HEK293 (cell line): ENCODE measurements around the gene S100A3.
"Not testable (repeated sequence)": the region's sequence is repeated elsewhere in the genome, so short reads cannot be mapped to it uniquely, and the experiment has no call there.

ENCODE experiments used
- ZBTB20 ChIP-seq: fragments of 450-650 bp; formaldehyde crosslinking; IDR thresholded peaks from 2 replicates; pipeline ENCODE4 v1.5.1; 2016; ENCODE audit warnings: missing biosample characterization, missing genetic modification characterization
- ZNF138 ChIP-seq: fragments of 450-650 bp; formaldehyde crosslinking; IDR thresholded peaks from 2 replicates; pipeline ENCODE4 v1.5.1; 2016; ENCODE audit warnings: missing biosample characterization, missing genetic modification characterization, borderline replicate concordance
- TF ChIP-seq, protein P1 (sequence below): fragments of 450-650 bp; formaldehyde crosslinking; conservative IDR thresholded peaks from 2 replicates; pipeline ENCODE4 v1.5.1; 2016; ENCODE audit warnings: low read depth, missing biosample characterization, missing genetic modification characterization
- TF ChIP-seq, protein P2 (sequence below): fragments of 450-650 bp; formaldehyde crosslinking; IDR thresholded peaks from 2 replicates; pipeline ENCODE4 v1.5.1; 2016; ENCODE audit warnings: missing biosample characterization, missing genetic modification characterization

DNA sequence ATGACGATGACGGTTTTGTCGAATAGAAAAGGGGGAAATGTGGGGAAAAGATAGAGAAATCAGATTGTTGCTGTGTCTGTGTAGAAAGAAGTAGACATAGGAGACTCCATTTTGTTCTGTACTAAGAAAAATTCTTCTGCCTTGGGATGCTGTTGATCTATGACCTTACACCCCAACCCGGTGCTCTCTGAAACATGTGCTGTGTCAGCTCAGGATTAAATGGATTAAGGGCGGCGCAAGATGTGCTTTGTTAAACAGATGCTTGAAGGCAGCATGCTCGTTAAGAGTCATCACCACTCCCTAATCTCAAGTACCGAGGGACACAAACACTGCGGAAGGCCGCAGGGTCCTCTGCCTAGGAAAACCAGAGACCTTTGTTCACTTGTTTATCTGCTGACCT, 26.4 kb upstream of the S100A3 start:
- TF ChIP-seq, protein P1, sequence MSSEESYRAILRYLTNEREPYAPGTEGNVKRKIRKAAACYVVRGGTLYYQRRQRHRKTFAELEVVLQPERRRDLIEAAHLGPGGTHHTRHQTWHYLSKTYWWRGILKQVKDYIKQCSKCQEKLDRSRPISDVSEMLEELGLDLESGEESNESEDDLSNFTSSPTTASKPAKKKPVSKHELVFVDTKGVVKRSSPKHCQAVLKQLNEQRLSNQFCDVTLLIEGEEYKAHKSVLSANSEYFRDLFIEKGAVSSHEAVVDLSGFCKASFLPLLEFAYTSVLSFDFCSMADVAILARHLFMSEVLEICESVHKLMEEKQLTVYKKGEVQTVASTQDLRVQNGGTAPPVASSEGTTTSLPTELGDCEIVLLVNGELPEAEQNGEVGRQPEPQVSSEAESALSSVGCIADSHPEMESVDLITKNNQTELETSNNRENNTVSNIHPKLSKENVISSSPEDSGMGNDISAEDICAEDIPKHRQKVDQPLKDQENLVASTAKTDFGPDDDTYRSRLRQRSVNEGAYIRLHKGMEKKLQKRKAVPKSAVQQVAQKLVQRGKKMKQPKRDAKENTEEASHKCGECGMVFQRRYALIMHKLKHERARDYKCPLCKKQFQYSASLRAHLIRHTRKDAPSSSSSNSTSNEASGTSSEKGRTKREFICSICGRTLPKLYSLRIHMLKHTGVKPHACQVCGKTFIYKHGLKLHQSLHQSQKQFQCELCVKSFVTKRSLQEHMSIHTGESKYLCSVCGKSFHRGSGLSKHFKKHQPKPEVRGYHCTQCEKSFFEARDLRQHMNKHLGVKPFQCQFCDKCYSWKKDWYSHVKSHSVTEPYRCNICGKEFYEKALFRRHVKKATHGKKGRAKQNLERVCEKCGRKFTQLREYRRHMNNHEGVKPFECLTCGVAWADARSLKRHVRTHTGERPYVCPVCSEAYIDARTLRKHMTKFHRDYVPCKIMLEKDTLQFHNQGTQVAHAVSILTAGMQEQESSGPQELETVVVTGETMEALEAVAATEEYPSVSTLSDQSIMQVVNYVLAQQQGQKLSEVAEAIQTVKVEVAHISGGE, result not testable (repeated sequence)
- TF ChIP-seq, protein P2, sequence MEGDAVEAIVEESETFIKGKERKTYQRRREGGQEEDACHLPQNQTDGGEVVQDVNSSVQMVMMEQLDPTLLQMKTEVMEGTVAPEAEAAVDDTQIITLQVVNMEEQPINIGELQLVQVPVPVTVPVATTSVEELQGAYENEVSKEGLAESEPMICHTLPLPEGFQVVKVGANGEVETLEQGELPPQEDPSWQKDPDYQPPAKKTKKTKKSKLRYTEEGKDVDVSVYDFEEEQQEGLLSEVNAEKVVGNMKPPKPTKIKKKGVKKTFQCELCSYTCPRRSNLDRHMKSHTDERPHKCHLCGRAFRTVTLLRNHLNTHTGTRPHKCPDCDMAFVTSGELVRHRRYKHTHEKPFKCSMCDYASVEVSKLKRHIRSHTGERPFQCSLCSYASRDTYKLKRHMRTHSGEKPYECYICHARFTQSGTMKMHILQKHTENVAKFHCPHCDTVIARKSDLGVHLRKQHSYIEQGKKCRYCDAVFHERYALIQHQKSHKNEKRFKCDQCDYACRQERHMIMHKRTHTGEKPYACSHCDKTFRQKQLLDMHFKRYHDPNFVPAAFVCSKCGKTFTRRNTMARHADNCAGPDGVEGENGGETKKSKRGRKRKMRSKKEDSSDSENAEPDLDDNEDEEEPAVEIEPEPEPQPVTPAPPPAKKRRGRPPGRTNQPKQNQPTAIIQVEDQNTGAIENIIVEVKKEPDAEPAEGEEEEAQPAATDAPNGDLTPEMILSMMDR (tag by site-specific recombination), result not testable (repeated sequence)
- TF ChIP-seq ZBTB20, ZNF138 (tag by site-specific recombination): not testable (repeated sequence)
